ENCODE measurements around the gene ABCC1.

GRCh38 chr16:15966420-15966819 lies 17.0 kb downstream of the ABCC1 start:
- TF ChIP-seq CTCF (IDR thresholded peaks at IDR 0.05) (no peak), POLR2AphosphoS5 (IDR thresholded peaks at IDR 0.05) (no peak), POLR2A (IDR thresholded peaks at IDR 0.05) (no peak)
